Inflammatory macrophage treated with lipopolysaccharide for 1 hour (primary cell): Measurements from ENCODE around the gene PSG6.
A peak's percentile ranks its signal among the peaks of the same experiment; 100 is the strongest.
"Not testable (repeated sequence)": the region's sequence is repeated elsewhere in the genome, so short reads cannot be mapped to it uniquely, and the experiment has no call there.

Experiments
- DNase-seq, 2 donors: peaks; one replicate each; pipeline ENCODE4 v3.0.0-alpha.2; 2020 to 2022

PSG6 gene

GRCh38 chr19:42917634-42918033 lies at the start of gene PSG6:
Gene PSG6 (minus strand): TSS chr19:42917894. CDS start chr19:42917792, 102 bp downstream.
- not testable (repeated sequence) for DNase-seq

GRCh38 chr19:42965176-42965575 lies 47.5 kb upstream of the PSG6 start:
- DNase-seq, result no peak

GRCh38 chr19:42961119-42961518 lies 43.4 kb upstream of the PSG6 start:
- DNase-seq, result no peak

GRCh38 chr19:42952126-42952525 lies 34.4 kb upstream of the PSG6 start:
- DNase-seq, result not testable (repeated sequence)

- DNase-seq, result not testable (repeated sequence)
Measured at GRCh38 chr19:42951476-42951875, 33.8 kb upstream of the PSG6 start.

DNA sequence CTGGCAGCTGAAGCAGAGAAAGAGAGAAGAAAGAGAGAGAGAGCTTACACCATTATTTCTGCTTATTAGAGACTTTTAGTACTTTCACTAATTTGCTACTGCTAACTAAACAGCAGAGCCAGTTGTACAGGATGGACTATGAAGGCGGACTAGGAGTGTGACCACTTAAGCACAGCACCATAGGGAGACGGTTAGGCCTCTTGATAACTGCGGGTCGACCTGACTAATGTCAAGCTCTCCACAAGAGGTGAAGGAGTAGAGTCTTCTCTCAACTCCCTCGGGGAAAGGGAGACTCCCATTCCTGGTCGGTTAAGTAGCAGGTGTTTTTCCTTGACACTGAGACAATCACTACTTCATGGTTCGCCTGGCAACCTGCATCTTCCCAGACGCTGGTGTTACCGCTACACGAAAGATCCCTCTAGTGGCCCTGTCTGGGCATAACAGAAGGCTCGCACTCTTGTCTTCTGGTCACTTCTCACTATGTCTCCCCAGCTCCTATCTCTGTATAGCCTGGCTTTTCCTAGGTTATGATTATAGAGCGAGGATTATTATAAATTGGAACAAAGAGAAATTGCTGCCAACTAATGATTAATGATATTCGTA lies 24.6 kb upstream of the PSG6 start:
- DNase-seq, result peak in 1 of 2 donors; percentile 7

DNA sequence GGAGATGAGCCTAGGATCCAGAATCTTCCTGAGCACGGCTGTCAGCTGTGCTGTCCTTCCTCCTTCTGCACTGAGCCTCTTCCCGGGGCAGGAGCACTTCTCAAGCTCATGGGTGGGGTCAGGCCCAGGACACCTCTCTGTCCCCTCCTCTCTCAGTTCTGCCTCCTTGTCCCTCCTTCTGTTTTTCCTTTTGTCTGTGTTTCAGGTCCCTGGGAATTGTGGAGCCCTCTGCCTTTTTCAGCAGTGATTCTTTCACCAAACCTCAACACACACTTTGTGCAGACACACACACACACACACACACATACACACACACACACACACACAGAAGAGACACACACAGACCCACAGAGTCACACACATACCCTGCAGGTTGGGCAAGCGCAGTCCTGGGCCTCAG lies 19.4 kb upstream of the PSG6 start, which contains the start of gene PSG7:
Gene PSG7 (minus strand): TSS at position 101 of the 400 bp plus-strand sequence. CDS start 131 bp downstream, outside the sequence.
- not testable (repeated sequence) for DNase-seq

DNA sequence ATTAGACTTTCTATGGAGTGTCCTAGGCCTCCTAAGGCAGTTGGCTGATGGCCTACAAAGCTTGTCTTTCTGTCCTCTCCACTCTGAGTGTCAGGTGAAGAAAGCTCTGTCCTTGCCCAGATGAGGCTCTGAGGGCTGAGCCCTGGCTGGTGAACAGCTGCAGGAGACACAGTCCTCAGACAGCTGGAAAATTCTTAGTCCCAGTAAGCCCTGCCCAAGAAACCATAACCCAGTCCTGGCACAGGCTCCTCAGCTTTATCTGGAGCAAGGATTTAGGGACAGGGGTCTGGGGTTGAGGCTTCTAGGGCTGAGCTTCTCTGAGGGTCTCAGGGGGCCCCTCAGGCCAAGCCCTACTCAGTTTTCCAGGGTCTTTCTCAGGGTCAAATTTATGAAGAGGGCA lies 17.0 kb upstream of the PSG6 start:
- DNase-seq, result not testable (repeated sequence)

- not testable (repeated sequence) for DNase-seq
Measured at GRCh38 chr19:42934183-42934582, 16.5 kb upstream of the PSG6 start.

DNA sequence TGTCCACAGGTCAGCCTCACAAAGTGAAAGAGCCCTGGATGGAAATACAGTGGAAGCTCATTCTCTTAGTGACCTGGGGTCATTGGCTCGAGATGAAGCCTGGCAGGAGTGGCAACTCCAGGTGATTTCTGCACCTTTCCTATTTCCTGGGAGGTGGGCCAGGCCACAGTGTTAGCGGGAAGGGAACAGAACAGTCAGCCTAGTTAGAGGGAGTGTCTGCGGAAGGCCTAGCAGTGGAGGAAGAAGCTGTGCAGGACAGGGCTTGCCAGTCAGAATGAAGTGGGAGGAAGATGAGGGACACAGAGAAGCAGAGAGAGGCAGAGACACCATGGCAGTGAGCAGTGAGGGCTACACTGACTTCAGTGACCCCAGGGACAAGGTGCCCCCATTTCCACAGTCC lies 15.7 kb upstream of the PSG6 start:
- DNase-seq, result not testable (repeated sequence)

DNA sequence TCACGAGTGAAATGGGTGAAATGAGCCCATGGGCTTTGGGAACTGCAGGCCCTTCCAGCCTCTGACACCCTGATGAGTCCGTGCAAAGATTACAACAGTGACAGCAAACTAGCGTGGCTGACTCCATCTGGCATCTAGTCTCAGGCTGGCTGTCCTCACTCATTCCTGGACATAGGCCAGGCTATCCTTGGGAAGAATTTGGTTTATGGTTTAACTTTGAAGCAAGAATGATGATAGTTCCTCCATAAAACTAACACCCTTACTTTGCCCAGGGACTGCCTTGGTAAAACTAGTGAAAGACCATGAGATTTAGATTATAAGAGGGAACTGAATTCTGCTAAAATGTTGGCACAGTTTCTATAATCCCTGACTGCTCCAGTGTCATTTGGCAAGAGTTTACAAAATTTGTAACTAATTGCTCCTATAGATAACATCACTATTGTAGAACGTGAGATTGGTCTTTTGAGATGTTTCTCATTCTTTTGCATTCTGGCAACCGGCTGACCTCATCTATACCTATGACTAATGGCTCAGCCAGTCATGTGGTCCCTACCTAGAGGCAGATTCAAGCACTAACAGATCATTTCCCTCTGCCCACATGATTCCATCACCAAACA lies 14.9 kb upstream of the PSG6 start:
- DNase-seq, result not testable (repeated sequence)

DNA sequence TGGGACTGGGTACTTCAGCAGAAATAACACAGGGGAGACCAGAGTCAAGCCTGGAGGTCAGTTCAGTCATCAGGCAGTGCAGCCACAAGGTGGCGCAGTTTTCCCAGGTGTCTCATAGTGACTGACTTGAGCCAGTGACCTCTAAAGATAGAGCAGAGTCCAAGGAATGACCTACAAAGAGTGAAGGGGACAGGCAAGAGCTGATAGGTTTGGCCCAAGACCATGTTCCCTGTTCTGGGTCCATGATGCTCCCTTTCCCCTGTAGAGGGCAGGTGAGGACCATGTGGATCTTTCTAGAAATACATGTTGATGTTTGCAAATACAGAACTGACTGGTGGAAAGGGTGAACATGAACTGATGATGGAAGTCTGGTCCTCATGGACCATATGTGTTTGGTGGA lies 12.5 kb upstream of the PSG6 start:
- not testable (repeated sequence) for DNase-seq

GRCh38 chr19:42928896-42929295 lies 11.2 kb upstream of the PSG6 start:
- DNase-seq, result no peak

GRCh38 chr19:42926781-42927180 lies 9.1 kb upstream of the PSG6 start:
- no peak for DNase-seq

- DNase-seq, result peak; percentile 1 to 38
Measured at GRCh38 chr19:42923106-42923505, 5.4 kb upstream of the PSG6 start.

DNA sequence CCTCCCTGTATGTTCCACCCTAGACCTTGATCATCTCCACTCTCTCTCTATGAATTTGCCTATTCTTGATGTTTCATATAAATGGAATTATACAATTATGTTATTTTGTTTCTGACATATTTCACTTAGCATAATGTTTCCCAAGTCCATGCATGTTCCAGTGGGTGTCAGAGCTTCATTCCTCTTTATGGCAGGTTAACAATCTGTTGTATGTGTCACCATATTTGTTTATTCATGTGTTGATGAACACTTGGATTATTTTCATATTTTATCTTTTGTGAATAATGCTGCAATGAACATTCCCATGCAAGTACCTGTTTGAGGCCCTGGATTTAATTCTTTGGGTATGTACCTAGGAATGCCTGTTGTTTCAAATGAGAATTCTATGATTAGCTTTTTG lies 3.3 kb upstream of the PSG6 start:
- DNase-seq, result not testable (repeated sequence)

DNA sequence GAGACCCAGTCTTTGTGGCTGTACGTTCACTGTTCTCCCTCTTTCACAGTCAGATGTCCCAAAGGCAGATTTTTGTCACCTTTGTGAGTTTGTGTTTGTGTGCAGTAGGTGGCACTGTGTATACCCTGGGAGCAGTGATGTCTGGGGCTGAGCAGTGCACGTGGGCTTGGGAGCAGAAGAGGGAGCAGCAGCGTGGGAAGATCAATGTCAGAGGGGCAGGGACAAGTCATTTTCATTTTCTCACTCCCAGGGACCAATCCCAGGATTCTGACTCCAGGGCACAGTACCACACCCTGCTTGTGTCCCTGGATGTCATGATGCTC lies 2.0 kb upstream of the PSG6 start:
- DNase-seq, result no peak

- not testable (repeated sequence) for DNase-seq
Measured at GRCh38 chr19:42919070-42919756, 1.5 kb upstream of the PSG6 start.

- DNase-seq, result not testable (repeated sequence)
Measured at GRCh38 chr19:42918377-42919069, 829 bp upstream of the PSG6 start.

DNA sequence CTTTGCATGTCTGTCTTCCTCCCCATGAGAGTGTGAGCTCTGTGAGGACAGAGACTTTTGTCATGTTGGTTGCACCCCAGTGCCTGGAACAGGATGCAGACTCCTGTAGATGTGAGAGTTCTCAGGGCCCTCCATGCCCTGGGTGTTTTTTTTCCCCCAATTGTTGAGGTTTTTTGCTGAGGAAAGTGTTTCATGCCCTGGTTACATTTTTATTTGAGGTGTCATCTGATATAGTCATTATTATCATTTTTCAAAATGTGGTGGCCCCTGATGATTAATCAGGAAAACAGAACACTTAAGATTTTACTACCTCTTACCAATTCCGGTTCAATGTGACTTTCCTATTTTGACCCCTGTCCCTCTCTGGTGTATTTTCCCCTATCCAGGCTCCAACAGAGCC lies 763 bp downstream of the PSG6 start:
- DNase-seq, result not testable (repeated sequence)

GRCh38 chr19:42913516-42913915 lies 4.2 kb downstream of the PSG6 start:
- DNase-seq, result not testable (repeated sequence)

- DNase-seq, result not testable (repeated sequence)
Measured at GRCh38 chr19:42912941-42913340, 4.8 kb downstream of the PSG6 start.

DNA sequence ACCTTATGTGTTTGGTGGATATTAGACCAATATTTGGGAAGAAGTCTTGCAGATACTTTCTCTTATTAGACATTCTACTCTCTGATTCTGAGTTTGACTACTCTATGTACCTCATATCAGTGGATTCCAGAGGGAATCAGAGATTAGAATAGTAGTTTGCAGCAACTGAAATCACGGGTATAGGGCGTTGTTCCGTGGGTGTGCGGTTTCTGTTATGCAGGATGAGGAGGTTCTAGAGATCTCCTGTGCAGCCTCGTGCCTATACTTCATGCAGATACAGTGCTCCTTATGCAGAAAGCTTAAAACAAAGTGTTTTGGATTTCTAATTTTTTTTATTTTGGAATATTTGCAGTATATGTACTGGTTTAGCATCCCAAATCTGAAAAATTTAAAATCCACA lies 6.0 kb downstream of the PSG6 start:
- not testable (repeated sequence) for DNase-seq
